GM19193 (cell line): ENCODE data around the gene ROS1.

Experiments
- POLR2A ChIP-seq: IDR thresholded peaks from 4 replicates; pipeline ENCODE4 v1.6.1; 2011; ENCODE audit not compliant: insufficient read depth, insufficient read length; ENCODE audit errors: extremely low read depth

The ROS1 gene

DNA sequence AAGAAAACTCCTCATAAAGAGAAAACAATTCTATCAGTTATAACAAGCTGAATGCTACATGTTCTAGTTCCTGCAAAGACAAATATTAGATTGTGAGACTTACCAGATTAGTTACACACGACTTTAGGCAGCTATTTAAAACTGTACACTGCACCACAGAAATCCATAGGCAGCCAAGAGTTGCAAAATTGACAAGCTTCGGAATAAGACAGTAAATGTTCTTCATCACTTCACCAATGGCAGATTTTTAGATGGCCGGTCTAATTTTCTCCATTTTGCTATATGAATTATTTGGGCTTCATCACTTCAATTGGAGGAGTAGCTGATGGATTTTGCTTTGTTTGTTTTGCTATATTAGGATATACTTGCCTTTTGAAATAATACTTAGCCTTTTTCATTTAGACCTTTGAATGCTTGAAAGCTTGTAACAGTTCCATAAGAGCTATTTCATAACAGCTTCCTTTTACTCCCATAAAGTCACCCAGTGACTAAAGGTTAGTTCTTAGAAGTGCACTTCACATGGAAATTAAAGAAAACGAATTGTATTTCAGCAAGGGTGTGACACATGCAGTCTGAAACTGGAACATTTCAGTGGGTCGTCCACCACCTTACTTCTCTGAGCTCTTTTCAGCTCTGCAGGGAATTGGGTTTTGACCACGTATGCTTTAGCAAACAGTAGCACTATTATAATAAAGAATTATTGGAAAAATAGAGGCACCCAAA is at the start of gene ROS1:
TSS of gene ROS1 (minus strand) at position 512 of the 723 bp plus-strand sequence. CDS start at position 226, 286 bp downstream.
- no peak for TF ChIP-seq POLR2A

DNA sequence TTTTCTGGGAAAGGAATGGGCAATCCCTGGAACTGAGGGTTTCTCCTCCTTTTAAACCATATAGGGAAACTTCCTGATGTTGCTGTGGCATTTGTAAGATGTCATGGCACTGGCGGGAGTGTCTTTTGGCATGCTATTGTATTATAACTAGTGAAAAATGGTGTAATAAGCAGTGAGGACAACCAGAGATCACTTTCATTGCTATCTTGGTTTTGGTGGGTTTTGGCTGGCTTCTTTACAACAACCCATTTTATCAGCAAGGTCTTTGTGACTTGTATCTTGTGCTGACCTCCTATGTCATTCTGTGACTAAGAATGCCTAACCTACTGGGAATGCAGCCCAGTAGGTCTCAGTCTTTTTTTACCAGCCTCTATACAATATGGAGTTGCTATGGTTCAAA is 47.7 kb upstream of the ROS1 start:
- TF ChIP-seq POLR2A, result no peak

DNA sequence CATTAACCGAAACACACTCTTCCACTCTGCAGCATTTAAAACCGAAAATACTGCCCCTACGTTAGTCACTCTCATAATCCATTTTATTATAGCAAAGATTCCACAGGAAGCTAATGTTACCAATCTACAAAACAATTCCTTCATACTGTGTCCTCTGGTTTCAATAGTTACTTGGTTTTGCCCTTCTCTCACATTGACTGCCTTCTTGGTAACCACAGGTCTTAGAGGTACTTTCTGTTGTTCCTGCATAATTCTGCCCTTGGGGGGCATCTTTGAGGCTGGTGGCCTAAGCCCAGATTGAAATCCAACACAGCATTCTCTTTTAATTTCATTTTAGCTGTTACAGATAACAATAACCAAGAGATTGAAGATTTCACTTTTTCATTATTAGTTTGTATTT is 46.9 kb upstream of the ROS1 start:
- no peak for TF ChIP-seq POLR2A

DNA sequence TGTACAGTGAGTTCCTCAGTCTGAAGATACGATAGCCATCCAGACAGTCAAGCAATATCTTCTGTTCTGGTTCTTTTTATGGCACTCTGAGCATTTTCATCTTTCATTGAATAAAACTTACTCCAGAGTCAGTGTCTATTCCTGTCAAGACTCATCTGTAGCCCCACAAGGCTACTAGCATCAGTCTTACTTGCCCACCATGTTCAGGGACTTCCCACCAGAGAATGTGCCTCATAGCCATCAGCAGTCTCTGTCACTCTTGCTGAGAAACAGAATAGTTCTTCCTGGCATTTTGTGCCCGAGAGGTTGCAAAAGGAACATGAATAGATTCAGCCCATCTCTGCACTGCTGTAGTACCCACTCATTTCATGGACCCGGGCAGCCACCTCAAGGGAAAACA is 44.0 kb upstream of the ROS1 start:
- TF ChIP-seq POLR2A, result no peak

DNA sequence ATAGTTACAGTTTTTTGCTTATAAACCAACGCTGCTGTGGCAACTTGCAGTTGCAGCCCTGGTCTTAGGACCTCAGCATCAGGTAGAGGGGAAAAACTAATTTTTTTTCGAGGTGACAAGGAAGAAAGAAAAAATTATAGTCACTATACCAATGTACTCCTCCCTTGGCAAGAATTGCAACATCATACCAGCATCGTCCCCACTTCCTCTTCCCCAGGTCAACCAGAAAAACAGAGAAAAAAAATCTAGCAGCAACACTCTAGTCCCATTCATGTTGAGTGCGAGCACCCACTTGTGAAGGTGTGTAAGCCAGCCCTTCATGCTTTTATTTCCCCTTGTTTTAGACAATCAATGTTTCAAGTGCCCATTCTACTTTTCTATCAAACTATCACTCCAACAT is 43.6 kb upstream of the ROS1 start:
- TF ChIP-seq POLR2A, result no peak

DNA sequence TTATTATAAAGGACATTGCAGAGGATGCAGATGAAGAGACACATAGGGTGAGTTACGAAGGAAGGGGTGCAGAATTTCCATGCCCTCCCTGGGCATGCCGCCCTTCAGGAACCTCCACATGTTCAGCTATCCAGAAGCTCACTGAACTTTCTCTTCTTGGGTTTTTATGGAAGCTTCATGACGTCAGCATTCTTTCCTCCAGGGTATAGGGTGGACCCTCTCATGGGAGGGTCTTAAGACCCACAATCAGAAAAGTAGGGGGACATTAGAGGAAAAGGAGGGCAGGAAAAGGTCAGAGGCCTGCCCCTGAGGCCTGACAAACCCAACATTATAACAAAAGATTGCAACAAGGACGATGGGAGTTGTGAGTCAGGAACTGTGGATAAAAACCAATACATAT is 42.1 kb upstream of the ROS1 start:
- no peak for TF ChIP-seq POLR2A

DNA sequence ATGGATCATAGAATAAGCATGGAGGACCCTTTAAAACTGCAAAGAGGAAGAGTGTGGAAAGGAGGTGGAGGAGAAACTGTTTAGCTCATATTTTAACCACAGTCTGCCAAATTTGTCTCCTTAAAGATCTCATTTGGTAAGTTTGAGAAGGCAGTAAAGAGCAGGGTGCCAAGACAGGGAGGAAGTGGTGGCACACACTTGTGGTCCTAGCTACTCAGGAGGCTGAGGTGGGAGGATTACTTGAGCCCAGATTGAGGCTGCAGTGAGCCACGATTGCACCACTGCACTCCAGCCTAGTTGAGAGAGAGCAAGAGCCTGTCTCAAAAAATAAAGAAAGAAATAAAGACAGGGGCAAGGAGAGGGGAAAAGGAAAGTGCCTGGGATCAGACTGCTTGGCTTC is 39.9 kb upstream of the ROS1 start:
- TF ChIP-seq POLR2A, result no peak

DNA sequence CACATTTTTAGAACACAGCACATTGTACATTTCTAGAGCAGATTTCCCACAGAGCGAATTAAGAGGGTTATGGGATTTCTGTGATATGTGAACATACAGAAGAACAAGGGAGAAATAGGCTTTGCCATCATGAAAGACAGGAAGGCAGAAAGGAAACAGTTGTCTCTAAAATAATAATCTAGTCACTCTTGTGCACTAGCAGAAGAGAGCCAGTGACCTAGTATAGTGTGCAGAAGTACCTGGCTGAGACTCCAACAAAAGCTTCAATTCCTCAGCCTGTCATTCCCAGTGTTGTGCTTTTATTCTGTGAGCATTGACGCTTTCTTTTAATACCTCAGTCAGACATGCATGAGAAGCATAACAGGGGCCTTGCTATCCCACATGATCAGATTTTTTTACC is 39.0 kb upstream of the ROS1 start:
- TF ChIP-seq POLR2A, result no peak

DNA sequence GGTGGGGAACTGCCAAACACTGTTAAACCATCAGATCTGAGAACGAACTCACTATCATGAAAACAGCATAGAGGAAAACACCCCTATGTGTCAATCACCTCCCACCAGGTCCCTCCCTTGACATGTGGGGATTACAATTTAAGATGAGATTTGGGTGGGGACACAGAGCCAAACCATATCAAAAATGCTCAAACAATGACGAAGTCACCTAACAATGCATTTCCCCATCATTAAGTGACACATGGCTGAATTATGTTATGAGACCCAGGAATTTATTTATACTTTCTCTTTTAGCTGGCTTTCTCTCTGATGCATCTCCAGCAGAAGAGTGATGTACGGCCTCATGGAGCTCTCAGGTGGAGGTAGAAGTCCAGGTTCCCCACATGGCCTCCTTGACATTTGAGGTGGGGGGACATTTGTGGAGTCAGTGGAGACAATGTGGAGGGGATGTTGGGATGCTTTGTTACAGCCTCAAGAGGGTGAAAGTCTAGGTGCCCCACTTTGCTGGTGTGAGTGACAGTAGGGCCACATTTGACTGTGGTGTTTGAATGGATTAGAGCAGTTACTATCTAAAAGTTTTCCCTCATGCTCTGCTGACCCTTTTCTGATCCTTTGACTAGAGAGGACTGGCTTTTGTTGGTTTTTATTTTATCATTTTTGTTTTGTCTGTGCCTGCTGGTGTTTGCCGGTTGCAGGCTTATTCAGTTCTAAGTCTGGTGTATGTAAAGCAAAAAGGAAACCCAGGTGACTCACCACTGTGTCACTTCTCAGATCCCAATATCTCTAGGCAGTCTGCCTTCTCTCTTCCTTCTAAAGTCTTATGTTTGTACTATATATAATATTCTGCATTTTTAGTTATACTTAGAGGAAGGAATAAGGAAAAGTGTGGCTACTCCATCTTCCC is 38.3 kb upstream of the ROS1 start:
- no peak for TF ChIP-seq POLR2A

DNA sequence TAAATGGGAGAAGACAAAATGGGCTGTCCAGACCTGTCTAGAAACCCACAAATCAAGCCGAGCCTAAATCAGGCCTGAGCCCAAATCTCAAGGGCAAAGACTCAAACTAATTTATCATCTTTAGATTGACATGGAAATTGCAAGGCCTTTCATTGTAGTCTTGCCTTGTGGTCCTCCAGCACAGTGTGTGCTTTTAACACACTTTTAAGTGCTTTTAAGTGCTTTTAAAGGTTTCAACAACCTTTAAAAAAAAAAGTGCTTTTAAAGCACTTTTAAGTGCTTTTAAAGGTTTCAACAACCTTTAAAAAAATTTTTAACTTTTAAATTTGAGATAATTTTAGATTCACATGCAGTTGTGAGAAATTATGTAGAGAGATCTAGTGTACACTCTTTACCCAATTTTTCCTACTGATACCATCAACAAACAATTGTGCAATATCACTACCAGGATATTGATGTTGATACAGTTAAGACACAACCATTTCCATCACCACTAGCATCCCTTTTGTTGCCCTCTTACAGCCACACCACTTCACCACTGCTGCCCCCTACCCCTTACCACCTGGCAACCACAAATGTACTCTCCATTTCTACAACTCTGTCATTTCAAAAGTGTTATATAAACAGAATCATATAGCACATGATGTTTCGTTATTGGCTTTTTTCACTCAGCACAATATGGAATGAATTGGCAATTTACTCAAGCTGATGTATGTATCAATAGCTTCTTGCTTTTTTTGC is 33.6 kb upstream of the ROS1 start:
- TF ChIP-seq POLR2A, result no peak

DNA sequence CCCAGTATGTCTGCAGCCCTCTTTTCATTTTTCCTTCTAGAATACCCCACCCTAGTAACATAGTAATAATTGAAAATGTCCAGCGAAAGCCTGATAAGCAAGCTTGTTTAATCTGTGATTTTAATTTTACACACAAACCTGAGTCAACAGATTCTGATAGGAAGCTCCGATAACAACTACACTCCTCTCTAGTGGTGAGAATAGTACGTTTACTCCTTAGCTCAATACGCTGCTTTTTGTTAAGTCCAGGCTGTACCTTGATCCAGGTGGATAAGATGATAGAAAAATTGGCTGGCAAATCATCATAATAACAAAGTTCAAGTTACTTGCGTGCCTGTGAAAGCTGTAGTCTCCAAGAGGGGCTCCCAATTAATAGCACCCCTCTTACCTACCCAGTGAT is 31.3 kb upstream of the ROS1 start:
- no peak for TF ChIP-seq POLR2A

DNA sequence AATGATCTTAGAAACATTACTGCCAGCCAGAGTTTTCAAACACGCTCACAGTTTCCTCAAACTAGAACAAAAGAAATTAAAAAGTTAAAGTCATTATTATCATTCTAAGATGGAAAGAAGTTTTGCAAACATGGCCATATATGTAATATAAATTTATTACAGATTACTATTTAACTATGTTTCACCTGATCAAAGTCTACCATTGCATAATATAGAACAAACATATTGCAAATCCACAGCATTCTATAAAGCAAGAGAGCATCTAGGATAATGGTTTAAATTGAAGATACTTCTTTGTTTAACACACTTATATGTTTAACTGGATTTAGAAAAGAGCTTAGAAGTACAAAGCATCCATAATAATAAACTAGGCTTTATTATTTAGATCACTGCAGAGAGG is 30.5 kb upstream of the ROS1 start:
- TF ChIP-seq POLR2A, result no peak

DNA sequence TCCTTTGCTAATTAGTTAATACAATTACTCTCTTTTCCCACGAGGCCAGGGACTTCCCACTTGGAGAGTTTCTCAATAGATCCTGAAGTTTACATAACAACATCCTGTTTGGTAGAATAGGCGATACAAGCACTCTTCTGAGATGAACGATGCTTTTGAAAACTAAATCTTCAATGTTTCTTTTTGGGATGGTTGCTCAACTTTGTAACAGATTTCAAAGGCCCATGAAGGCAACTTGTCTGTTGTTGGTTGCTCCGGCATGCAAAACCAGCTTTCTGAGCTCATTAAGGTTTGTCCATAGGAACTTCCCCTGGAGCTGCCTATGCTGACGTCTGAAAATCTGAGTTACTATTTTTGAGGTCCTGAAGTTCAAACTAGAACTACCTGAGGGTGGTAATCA is 25.9 kb upstream of the ROS1 start:
- TF ChIP-seq POLR2A, result no peak

DNA sequence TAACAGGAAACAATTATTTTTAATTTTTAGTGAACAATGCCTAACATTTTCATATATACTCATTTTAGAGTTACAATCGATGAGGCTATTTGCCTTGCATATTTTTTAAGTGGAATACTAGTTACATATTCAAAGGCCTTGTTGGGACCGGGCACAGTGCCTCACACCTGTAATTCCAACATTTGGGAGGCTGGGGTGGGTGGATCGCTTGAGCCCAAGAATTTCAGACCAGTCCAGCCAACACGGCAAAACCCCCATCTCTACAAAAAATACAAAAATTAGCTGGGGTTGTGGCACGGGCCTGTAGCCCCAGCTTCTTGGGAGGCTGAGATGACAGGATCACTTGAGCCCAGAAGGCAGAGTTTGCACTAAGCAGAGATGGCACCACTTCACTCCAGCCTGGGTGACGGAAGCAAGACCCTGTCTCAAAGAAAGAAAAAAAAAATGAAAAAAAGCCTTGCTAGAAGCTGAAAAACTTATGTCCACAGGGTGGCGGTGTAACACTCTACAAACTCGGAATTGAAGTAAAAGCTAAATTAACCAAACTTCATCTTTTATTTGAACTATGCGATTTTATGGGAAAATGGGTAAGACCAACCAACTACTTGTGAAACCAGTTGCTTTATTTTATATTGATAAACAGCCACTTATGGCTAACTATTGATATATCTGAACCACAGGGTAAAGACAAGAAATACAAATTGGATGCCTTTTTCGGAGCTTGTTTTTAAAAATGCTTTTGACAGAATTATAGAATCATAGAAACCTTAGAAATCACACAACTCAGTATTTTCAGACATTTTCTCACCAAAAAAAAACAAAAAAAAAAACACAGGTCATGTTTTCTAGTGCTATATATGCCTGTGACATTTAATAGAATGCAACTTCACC is 24.1 kb upstream of the ROS1 start:
- no peak for TF ChIP-seq POLR2A
